Stimulated activated CD8-positive, alpha-beta memory T cell treated with anti-CD3 and anti-CD28 coated beads, Interleukin-4, amount 100 ng/mL, for 1 hour (primary cell): ENCODE data around the gene H6PD.

Experiments
- DNase-seq, 2 donors: peaks; one replicate each; pipeline ENCODE4 v3.0.0-alpha.2; 2020; ENCODE audit warnings: low read depth in 2 of 2, low spot score in 1 of 2

H6PD gene

GRCh38 chr1:9275567-9276034 lies 41.0 kb downstream of the H6PD start:
- peak in 1 of 2 donors; percentile 56 for DNase-seq

- no peak for DNase-seq
These were observed 43.5 kb downstream of the H6PD start for GRCh38 chr1:9278116-9278515.

GRCh38 chr1:9278585-9279153 lies 44.1 kb downstream of the H6PD start:
- no peak for DNase-seq

- no peak for DNase-seq
These were observed 44.7 kb downstream of the H6PD start for GRCh38 chr1:9279172-9279840.

- no peak for DNase-seq
These were observed 45.7 kb downstream of the H6PD start for GRCh38 chr1:9280015-9280860.

- no peak for DNase-seq
These were observed 46.7 kb downstream of the H6PD start for GRCh38 chr1:9281071-9281827.

GRCh38 chr1:9281908-9282695 lies 47.5 kb downstream of the H6PD start:
- no peak for DNase-seq

GRCh38 chr1:9282696-9282955 lies 48.1 kb downstream of the H6PD start:
- no peak for DNase-seq

- no peak for DNase-seq
These were observed 49.5 kb downstream of the H6PD start for GRCh38 chr1:9284061-9284460.

GRCh38 chr1:9286556-9286955 lies 52.0 kb downstream of the H6PD start:
- no peak for DNase-seq

- peak; percentile 75 to 90 for DNase-seq
These were observed 54.5 kb downstream of the H6PD start for GRCh38 chr1:9289090-9289534.

- DNase-seq, result no peak
These were observed 55.3 kb downstream of the H6PD start for GRCh38 chr1:9289711-9290485.

GRCh38 chr1:9291914-9292360 lies 57.4 kb downstream of the H6PD start:
- DNase-seq, result no peak

- DNase-seq, result peak in 1 of 2 donors; percentile 35
These were observed 58.0 kb downstream of the H6PD start, which contains the start of gene SPSB1 for GRCh38 chr1:9292361-9293240. Gene SPSB1, plus strand, starts transcription at chr1:9292894. Its CDS starts 62,998 bp downstream, at chr1:9355892.

GRCh38 chr1:9293241-9293532 lies 58.6 kb downstream of the H6PD start:
- DNase-seq, result no peak

- no peak for DNase-seq
These were observed 59.2 kb downstream of the H6PD start for GRCh38 chr1:9293533-9294404.

- no peak for DNase-seq
These were observed 59.8 kb downstream of the H6PD start for GRCh38 chr1:9294405-9294773.
